CD4-positive, alpha-beta T cell treated with Interleukin-4 for 4 hours (primary cell): ENCODE measurements around the gene NAGLU.
"Not testable (repeated sequence)": the region's sequence is repeated elsewhere in the genome, so short reads cannot be mapped to it uniquely, and the experiment has no call there.

ENCODE experiments used
- DNase-seq: peaks from one replicate; pipeline ENCODE4 v3.0.0-alpha.2; 2020

The NAGLU gene

DNA sequence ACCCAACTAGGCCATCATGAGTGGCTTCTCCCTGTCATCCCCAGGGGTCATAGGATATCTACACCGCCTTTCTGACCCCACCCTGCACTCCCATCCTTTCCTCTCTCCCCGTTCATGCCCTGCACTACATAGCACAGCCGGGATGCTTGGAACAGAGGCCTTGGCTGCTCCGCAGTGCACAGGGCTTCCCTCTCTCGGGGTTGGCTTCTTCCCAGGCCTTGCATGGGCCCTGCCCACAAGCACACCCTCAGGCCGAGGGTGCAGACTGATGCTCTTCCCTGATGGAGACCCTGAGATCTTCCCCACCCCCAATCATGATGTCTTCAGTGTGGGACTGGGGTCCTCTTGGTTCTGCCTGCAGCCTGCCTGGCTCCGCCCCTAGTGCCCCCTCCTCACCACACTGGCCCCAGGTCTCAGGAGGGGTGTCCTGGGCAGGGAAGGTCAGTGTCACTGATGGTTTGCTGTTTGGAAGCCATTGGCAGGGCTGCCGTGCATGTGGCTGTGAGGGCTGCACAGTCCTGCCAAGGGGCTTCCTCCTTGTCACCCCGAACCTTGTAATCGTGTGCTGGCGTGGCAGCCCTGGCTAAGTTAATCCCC lies 14.3 kb upstream of the NAGLU start:
- DNase-seq = no peak

DNA sequence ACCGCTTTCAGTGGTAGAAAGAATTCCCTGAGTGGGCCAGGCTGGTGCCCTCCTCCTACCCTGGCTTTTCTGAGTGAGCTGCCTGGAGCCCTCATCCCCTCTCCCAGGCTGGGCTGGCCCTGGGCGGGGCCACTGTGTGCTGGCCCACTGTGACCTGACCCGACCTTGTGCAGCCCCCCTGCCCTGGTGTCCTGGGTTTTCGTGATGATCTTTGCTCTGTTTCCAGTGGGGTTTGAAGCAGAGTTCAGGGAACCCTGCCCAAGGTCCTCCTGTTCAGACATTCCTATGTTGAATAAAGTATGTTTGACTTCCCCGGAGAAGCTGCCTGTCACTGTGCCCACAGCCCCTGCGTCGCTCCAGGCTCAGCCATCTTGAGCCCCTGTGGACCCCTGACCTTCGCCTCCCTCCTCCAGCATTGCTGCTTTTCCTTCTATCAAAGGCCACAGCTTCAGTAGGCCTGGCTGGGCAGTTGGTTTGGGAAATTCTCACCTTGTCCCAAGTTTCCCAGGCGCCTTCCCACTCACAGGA lies 13.7 kb upstream of the NAGLU start:
- DNase-seq = no peak

DNA sequence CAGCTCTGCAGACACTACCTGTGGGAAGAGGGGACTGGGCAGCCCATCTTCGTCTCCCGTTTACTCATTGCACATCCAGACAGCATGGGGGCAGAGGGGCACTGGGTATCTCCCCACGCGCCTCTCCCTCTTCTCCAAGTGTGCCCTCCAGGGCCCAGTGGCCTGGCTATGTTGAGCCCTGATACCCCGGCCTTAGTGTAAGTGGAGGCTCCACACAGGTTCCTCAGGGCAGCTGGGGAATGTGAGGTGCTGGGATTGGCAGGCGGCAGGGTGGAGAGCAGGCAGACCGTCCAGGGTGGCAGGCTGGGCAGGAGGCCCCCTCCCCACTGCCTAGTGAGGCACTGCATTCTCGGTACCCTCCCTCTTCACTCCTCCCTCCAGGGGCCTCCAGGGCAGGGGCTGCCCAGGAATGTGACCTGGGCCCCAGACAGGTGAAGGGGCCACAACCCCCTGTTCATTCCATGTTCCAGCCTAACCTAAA lies 13.2 kb upstream of the NAGLU start:
- no peak for DNase-seq

DNA sequence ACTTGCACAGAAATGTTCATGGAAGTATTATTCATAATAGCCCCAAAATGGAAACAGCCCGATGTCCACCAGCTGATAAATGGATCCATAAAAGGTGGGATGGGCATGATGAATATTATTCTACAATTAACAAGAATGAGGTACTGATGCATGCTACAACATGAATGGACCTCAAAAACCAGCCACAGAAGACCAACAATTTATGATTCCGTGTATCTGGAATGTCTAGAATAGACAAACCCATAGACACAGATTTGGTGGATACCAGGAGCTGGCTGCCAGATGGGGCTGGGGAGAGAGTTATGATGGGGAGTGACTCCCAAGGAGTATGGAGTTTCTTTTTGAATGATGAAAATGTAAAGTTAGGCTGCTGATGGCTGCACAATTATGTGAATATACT lies 10.8 kb upstream of the NAGLU start:
- DNase-seq = no peak

DNA sequence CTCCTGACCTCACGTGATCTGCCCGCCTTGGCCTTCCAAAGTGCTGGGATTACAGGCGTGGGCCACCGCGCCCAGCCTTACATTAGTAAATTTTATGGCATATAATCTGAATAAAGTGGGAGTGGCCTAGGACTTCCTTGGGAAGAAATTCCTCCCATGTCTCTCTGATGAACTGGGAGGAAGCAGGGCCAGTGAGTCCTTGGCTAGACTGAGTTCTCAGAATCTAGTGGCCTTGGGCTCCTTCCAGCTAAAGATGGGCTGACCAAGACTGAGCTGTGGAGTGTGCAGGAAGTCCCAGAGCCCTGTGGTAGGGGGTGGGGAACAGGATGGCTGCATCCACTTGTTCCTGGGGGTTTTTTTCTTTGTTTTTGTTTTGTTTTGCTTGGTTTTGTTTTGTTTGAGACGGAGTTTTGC lies 10.0 kb upstream of the NAGLU start:
- DNase-seq = no peak

DNA sequence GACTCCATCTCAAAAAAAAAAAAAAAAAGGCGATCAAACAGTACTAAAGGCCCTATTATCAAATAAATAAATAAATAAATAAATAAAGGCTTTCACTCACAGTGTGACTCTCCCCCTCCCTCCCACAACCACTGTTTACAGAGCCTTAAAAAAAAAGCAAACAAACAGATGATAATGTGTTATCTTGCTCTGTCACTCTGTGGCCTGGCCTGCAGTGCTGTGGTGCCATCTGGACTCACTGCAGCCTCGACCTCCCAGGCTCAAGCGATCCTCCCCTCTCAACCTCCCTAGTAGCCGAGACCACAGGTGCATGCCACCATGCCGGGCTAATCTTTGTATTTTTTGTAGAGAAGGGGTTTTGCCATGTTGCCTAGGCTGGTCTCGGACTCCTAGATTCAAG lies 8.1 kb upstream of the NAGLU start:
- no peak for DNase-seq

DNA sequence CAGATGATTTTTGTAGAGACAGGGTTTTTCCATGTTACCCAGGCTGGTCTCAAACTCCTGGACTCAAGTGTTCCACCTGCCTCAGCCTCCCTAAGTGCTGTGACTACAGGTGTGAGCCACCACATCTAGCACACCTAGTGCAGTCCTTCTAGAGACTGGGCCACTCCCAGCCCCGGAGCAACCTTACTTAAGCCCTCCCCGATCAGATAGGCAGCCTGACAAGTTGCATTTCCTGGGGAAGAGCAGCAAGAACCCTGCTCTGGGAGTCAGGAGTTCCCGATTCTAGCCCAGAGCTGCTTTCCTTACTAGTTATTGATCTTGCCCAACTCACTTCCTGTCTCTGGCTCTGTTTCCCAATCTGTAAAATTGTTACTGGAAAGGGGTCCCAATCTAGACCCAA lies 7.0 kb upstream of the NAGLU start:
- no peak for DNase-seq

DNA sequence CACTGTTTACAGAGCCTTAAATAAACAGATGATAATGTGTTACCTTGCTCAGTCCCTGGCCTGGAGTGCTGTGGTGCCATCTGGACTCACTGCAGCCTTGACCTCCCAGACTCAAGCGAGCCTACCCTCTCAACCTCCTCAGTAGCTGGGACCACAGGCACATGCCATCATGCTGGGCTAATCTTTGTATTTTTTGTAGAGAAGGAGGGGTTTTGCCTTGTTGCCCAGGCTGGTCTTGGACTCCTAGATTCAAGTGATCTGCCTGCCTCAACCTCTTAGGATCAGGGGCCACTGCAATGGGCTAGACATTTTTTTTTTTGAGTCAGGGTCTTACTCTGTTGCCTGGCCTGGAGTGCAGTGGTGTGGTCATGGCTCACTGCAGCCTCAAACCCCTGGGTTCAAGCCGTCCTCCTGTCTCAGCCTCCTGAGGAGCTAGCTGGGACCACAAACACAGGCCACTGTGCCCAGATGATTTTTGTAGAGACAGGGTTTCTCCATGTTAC lies 5.0 kb upstream of the NAGLU start:
- DNase-seq = no peak

DNA sequence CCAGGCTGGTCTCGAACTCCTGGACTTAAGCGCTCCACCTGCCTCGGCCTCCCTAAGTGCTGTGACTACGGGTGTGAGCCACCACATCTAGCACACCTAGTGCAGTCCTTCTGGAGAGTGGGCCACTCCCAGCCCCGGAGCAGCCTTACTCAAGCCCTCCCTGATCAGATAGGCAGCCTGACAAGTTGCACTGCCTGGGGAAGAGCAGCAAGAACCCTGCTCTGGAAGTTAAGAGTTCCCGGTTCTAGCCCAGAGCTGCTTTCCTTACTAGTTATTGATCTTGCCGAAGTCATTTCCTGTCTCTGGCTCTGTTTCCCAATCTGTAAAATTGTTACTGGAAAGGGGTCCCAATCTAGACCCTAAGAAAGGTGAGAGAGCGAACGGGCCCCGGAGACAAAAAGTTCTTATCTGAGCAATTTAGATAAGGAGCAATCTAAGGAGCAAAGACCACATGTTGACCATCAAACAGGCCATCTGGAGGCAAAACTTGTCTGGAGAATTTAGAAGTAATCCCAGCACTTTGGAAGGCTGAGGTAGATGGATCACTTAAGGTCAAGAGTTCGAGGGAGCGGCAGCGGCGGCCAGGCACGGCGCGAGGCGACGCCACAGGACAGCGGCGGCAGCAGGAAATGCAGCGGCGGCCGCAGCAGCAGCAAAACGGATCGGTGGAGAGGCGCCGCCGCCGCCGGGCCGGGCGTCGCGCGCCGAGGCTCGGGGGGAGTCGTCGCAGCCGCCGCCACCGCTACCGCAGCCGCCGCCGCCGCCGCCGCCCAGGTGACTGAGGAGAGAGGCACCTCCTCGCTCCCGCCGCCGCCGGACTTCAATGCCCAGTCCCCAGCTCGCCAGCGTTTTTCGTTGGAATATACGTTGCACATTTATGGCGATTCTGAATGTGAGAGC lies 4.3 kb upstream of the NAGLU start:
- peak; percentile 38 for DNase-seq

DNA sequence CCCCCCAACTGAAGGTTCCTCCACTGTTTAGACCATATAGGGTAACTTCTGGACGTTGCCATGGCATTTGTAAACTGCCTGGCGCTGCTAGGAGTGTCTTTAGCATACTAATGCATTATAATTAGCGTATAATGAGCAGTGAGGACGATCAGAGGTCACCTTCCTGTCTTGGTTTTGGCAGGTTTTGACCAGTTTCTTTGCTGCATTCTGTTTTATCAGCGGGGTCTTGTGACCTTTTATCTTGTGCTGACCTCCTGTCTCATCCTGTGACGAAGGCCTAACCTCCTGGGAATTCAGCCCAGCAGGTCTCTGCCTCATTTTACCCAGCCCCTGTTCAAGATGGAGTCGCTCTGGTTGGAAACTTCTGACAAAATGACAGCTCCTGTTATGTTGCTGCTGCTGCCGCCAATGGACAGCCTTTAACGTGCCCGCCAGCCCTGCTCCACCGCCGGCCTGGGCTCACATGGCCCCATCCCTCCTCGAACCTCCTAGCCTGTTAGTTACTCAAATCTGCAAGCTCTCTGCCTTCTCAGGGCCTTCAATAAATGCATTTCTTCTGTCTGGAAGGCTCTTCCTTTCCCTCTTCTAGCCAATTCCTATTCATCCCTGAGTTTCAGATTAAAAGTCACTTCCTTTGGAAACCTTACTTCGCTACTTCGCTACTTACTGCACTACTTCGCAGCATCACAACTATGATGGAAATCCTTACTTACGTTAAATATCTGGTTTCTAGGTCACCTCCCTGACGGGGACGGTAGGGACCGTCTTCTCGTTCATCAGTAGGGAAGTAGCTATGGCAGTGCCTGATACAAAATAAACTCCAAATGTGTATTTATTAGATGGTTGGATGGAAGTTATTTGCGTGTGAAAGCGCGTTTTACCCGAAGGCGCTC lies 640 bp upstream of the NAGLU start:
- DNase-seq = no peak

DNA sequence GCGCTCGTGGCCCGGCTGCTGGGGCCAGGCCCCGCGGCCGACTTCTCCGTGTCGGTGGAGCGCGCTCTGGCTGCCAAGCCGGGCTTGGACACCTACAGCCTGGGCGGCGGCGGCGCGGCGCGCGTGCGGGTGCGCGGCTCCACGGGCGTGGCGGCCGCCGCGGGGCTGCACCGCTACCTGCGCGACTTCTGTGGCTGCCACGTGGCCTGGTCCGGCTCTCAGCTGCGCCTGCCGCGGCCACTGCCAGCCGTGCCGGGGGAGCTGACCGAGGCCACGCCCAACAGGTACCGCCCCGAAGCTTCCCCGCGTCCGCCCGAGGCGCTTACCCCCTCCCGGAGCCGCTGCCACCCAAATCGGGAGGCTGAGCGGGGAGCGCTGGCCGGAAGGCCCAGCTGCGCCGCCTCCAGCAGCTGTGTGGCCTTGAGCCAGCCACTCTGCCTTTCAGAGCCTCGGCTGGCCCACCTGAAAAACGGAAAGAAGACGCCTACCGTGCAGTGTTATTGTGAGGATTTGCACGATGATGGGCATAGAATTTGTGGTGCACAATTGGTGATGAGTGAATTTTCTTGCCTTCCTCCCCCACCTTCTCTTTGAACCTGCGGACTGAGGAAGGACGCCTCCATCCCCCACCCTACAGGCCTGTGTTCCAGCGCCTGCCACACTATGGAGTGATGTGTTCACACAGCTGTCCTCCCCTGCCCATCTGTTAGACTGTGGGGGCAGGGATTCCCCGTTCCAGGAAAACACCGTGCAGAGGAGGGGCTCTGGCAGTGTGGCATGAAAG lies 523 bp downstream of the NAGLU start:
- peak; percentile 54 for DNase-seq

DNA sequence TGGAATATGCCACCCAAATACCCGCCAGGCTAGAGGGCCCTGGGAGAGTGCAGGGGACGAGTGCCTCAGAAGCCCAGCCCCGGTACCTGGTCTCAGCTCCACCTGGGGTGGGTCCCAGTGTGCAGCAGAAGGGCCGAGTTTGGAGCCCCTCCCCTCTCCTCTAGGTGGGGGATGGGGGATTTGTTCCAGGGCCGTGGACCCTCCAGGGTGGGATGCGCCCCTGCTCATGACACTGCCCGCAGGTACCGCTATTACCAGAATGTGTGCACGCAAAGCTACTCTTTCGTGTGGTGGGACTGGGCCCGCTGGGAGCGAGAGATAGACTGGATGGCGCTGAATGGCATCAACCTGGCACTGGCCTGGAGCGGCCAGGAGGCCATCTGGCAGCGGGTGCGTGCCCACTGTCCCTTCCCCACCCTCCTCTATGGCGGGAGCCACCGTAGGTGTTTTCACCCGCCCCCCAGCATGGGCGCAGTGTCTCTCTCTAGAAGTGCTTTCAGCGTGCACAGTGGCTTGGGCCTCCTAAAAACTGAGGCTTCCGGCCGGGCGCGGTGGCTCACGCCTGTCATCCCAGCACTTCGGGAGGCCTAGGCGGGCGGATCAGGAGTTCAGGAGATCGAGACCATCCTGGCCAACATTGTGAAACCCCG lies 1.2 kb downstream of the NAGLU start:
- DNase-seq = no peak

DNA sequence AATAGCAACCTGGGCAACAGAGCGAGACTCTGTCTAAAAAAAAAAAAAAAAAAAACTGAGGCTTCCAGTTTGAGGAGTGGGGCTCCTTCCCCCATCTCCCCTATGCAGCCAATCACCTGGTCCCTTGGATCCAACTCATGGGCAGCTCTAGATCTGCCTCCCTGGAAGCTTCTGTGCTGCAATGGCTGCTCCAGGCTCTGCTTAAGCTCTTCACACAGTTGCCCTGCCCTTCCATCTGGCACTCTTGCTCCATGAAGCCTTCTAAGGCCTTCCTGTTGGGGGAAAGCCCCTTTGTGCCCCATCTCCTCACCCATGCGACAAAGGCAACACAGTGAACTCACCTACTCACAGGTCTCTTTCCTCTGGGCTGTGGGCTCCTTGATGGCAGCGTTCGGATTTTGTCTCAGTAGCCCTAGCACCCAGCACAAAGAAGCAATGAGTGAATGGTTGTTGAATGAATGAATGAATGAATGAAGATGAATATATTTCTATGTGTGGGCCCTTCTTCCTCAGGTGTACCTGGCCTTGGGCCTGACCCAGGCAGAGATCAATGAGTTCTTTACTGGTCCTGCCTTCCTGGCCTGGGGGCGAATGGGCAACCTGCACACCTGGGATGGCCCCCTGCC lies 1.9 kb downstream of the NAGLU start:
- DNase-seq = no peak

DNA sequence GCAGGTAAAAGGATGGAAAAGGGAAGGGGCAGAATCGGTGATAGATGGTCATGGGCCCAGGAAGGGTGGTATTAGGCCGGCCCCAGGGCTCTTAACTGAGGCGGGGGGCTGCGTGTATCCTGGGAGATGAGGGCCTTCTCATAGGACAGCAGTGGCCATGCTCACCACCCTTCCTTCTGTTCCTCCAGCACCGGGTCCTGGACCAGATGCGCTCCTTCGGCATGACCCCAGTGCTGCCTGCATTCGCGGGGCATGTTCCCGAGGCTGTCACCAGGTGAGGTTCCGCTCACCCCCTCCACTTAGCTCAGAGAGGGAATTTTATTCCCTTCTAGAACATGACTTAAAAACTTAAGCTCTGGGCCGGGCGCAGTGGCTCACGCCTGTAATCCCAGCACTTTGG lies 2.4 kb downstream of the NAGLU start:
- DNase-seq = no peak

DNA sequence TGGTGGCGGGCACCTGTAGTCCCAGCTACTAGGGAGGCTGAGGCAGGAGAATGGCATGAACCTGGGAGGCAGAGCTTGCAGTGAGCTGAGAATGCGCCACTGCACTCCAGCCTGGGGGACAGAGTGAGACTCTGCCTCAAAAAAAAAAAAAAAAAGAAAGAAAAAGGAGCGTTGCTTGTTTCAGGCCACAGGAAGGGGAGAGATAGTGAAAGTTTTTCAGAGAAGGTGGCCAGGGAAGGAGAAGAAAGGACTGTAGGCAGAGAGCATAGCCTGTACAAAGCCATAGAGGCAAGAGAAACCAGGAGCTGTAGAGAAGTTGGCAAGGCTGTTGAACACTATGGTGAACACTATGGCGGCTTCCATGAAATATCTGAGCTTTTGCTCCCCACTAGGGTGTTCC lies 4.5 kb downstream of the NAGLU start:
- not testable (repeated sequence) for DNase-seq

DNA sequence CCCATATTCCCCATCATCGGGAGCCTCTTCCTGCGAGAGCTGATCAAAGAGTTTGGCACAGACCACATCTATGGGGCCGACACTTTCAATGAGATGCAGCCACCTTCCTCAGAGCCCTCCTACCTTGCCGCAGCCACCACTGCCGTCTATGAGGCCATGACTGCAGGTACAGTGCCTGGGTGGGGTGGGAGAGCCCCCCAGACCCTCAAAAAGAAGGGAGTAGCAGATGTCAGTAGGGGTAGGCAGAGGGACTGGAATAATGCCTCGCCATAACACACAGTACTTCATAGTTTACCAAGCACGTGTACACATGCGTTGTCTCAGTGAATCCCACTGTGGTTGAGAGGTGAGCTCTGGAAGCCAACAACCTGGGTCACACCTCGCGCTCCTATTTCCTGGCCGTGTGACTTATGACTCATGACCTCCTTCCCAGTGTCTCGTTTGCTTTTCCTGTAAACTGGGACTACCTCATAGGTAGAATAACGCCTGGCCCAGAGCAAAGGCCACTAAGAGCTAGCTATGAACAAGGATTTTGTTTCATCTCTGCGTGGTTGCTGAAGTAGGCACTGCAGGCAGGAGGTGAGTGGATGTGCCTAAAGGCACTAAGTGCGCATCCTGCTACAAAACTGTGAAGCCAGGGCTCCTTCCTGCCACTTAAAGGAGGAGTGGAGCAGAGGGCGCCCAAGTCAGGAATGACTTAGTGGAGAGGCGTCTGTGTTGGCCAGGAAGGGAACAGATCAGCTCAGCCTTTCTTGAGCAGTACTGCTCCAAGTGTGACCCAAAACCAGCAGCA lies 5.2 kb downstream of the NAGLU start:
- DNase-seq = no peak

DNA sequence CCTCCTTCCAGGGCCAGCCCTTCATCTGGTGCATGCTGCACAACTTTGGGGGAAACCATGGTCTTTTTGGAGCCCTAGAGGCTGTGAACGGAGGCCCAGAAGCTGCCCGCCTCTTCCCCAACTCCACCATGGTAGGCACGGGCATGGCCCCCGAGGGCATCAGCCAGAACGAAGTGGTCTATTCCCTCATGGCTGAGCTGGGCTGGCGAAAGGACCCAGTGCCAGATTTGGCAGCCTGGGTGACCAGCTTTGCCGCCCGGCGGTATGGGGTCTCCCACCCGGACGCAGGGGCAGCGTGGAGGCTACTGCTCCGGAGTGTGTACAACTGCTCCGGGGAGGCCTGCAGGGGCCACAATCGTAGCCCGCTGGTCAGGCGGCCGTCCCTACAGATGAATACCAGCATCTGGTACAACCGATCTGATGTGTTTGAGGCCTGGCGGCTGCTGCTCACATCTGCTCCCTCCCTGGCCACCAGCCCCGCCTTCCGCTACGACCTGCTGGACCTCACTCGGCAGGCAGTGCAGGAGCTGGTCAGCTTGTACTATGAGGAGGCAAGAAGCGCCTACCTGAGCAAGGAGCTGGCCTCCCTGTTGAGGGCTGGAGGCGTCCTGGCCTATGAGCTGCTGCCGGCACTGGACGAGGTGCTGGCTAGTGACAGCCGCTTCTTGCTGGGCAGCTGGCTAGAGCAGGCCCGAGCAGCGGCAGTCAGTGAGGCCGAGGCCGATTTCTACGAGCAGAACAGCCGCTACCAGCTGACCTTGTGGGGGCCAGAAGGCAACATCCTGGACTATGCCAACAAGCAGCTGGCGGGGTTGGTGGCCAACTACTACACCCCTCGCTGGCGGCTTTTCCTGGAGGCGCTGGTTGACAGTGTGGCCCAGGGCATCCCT lies 7.4 kb downstream of the NAGLU start:
- no peak for DNase-seq

DNA sequence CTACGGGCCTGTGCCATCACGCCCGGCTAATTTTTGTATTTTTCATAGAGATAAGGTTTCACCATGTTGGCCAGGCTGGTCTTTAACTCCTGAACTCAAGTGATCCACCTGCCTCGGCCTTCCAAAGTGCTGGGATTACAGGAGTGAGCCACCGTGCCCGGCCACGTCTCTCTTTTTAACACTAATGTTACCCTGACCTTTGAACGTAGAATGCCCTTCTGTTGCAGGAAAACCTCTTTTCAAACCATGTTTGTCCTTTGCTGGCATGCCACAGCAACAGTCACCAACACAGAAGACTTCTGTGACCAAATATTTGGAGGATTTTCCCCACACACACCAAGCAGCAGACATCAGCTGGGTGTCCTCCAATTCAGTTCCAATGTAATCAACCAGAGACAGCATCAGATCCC lies 8.8 kb downstream of the NAGLU start:
- DNase-seq = no peak
